ENCODE results near the gene PHLPP1.

- TF ChIP-seq CTCF (IDR thresholded peaks at IDR 0.05): no peak
- TF ChIP-seq POLR2A (IDR thresholded peaks at IDR 0.05): no peak
These were observed 203.0 kb downstream of the PHLPP1 start for GRCh38 chr18:62918361-62918760.
